BJ (cell line): Measurements from ENCODE around the gene PPM1J. TPM values are rescaled to one million over a fixed set of nuclear protein-coding genes. Genes with fewer than 3 reads are reported as not detected.

ENCODE experiments used
- CTCF ChIA-PET: fragments of 350-600 bp; formaldehyde crosslinking; extraction: SDS; loops from one replicate; lab custom pipeline; 2021; ENCODE audit warnings: antibody characterized with exemption, inconsistent platforms; lab: Yijun Ruan, JAX
- POLR2A ChIA-PET: fragments of 300-600 bp; sonication (Branson Sonifier 250); formaldehyde crosslinking; extraction: SDS; loops from one replicate; lab custom pipeline; 2021; ENCODE audit warnings: antibody characterized with exemption; lab: Charles Lee
- DNase-seq: peaks from one replicate; pipeline ENCODE4 v3.0.0-alpha.2; 2011; ENCODE audit warnings: low read depth
- H3K27me3 ChIP-seq: 2 replicates; pipeline ENCODE4 v1.6.0; 2011; ENCODE audit warnings: low read length; ENCODE audit not compliant: control insufficient read depth, insufficient read depth
- H3K36me3 ChIP-seq: 2 replicates; pipeline ENCODE4 v1.5.1; 2011; ENCODE audit warnings: low read length; ENCODE audit not compliant: control insufficient read depth, insufficient read depth
- H3K4me3 ChIP-seq: 2 replicates; pipeline ENCODE4 v1.5.1; 2011; ENCODE audit warnings: low read depth, mild to moderate bottlenecking, control low read depth, low read length
- polyA plus RNA-seq: library from polyadenylated mRNA; depleted of rRNA; stranded (reverse); fragments of >200 nt; gene quantifications from 2 replicates; pipeline ENCODE4 v1.2.3, GENCODE V29; 2011
- TF ChIP-seq, protein P1 (sequence below): IDR thresholded peaks from 2 replicates; pipeline ENCODE4 v1.5.1; 2011; ENCODE audit warnings: low read depth, mild to moderate bottlenecking, control low read depth, inconsistent platforms, low read length, moderate library complexity; ENCODE audit not compliant: insufficient read depth

PPM1J gene
- polyA plus RNA-seq, 1 experiment: 1.4 TPM

DNA sequence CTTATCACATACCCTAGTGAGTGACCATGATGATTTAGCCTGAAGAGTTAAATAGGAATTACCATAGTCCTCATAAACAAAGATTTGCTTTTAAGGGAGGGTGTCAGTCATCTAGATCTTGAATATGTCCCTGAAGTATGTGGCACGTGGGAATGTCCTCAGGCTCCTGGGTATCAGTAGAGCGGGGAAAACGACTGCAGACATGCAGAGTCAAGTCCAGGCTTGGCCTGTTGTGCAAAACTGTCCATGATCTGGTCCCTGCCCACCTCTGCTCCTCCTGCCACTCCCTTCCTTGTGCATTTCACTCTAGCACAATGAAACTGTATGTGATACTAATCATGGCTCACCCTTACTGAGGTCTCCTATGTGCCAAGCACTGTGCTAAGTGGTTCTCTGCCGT lies 27.8 kb downstream of the PPM1J start:
- H3K36me3 ChIP-seq: peaks cover 15% of the 10 kb centered on the region
- no peak overlapping the region for H3K4me3 ChIP-seq
- no peak for DNase-seq
- H3K27me3 ChIP-seq: no peaks in the 10 kb centered on the region
- CTCF ChIA-PET: no interaction called here
- POLR2A ChIA-PET: no interaction called here
- TF ChIP-seq, protein P1, sequence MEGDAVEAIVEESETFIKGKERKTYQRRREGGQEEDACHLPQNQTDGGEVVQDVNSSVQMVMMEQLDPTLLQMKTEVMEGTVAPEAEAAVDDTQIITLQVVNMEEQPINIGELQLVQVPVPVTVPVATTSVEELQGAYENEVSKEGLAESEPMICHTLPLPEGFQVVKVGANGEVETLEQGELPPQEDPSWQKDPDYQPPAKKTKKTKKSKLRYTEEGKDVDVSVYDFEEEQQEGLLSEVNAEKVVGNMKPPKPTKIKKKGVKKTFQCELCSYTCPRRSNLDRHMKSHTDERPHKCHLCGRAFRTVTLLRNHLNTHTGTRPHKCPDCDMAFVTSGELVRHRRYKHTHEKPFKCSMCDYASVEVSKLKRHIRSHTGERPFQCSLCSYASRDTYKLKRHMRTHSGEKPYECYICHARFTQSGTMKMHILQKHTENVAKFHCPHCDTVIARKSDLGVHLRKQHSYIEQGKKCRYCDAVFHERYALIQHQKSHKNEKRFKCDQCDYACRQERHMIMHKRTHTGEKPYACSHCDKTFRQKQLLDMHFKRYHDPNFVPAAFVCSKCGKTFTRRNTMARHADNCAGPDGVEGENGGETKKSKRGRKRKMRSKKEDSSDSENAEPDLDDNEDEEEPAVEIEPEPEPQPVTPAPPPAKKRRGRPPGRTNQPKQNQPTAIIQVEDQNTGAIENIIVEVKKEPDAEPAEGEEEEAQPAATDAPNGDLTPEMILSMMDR: no peak

DNA sequence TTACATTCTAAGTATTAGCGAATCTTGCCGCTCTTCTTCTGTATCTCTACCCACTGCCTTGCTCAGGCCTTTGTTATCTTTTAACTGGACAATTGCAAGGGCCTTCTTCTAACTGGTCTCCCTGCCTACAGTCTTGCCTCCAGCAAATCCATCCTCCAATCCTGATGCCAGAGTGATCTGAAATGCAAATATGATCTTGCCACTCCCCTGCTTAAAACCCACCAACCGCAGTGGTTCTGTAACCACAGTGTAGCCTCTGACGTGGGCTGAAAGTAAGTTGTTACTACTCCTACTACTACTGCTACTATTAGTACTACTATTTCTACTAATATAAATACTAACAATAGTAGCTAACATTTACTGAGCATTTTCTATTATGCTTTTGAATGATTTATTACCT lies 28.3 kb downstream of the PPM1J start:
- DNase-seq: no peak
- TF ChIP-seq, protein P1: no peak
- ChIA-PET POLR2A (no interaction called here), CTCF (interaction anchor here (1.2 to 1.4 kb wide), 2 partner anchors 11 to 12 kb away, joined by 4 to 5 read pairs; partner anchors contain the start of gene MOV10)
- H3K27me3 ChIP-seq: no peaks in the 10 kb centered on the region
- H3K4me3 ChIP-seq: no peak overlapping the region
- H3K36me3 ChIP-seq: peaks cover 11% of the 10 kb centered on the region

DNA sequence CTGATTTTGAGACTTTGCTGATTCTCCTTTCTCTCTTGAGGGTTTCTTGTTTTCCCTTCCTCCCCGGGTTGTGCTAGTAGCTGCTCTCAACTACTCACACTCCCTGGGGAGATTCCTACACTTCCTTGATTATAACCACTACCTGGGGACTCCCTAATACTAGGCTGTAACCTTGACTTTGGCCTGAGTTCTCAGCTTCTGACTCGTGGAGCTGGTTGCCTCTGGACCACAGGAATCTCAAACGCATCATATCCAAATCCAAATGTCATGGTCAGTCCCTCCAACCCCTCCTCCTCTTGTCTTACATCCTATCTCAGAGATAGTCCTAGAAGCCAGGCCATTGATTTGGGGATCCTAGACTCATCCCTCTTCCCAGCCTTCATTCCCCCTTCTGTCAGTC lies 28.7 kb downstream of the PPM1J start:
- no peaks in the 10 kb centered on the region for H3K27me3 ChIP-seq
- H3K36me3 ChIP-seq: peaks cover 7% of the 10 kb centered on the region
- ChIA-PET POLR2A (interaction anchor here (0.5 kb wide), 1 partner anchor 70 kb away, joined by 3 read pairs; no protein-coding TSS in a partner anchor), CTCF (interaction anchor here (1.2 to 1.4 kb wide), 2 partner anchors 11 to 12 kb away, joined by 4 to 5 read pairs; partner anchors contain the start of gene MOV10)
- TF ChIP-seq, protein P1: no peak
- H3K4me3 ChIP-seq: no peak overlapping the region
- no peak for DNase-seq

DNA sequence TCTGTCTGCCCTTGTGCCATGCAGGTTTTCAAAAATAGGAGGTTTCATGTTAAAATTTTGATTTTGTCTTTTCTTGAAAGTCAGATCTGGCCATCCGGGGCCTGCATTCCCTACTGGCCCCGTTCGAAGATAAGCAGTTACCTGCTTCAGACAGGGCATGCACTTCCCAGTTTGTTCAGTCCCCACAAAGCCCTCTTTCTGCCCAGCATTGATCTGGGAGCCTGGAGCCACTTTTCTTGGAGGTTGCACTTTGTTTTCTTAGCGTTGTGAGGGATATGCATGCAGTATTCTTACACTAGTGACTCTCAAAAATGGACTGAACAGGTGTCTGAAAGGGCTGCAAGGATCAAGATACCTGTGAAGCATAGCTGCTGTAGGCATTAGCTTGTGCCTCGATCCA lies 29.2 kb downstream of the PPM1J start:
- TF ChIP-seq, protein P1: no peak
- H3K27me3 ChIP-seq: no peaks in the 10 kb centered on the region
- POLR2A ChIA-PET: interaction anchor here (0.5 to 0.6 kb wide), 2 partner anchors 35 to 69 kb away, joined by 3 to 4 read pairs; no protein-coding TSS in a partner anchor
- no peak overlapping the region for H3K4me3 ChIP-seq
- CTCF ChIA-PET: interaction anchor here (1.2 to 1.4 kb wide), 2 partner anchors 10 to 12 kb away, joined by 4 to 5 read pairs; partner anchors contain the start of gene MOV10
- no peak for DNase-seq
- peaks cover 7% of the 10 kb centered on the region; the same call in 1 of the 2 replicates for H3K36me3 ChIP-seq

DNA sequence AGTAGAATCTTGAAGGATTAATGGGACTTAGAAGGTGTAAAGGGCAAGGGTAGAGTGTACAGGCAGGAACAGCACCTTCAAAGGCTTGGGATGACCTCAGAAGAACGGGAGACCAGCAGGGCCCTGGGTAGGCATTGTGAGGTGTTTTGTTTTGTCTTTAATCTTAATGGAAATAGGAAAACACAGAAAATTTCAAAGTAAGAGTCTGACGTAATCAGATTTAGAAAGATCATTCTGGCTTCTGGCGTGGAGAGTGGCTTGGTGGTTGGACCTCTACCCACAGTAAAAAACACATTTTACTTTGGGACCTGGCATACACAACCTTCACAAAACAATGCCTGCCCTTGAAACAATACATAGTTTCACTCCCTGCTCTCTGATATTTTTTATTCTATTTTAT lies 36.5 kb downstream of the PPM1J start:
- no peak overlapping the region for H3K4me3 ChIP-seq
- POLR2A ChIA-PET: no interaction called here
- H3K27me3 ChIP-seq: no peaks in the 10 kb centered on the region
- TF ChIP-seq, protein P1: no peak
- DNase-seq: no peak
- no peaks in the 10 kb centered on the region for H3K36me3 ChIP-seq
- CTCF ChIA-PET: no interaction called here
